NCI-H146 treated with DMSO at 0.1 percent for 48 hours (cell line): ENCODE measurements around the gene ZEB2.

Experiments
- DNase-seq: peaks from one replicate; lab custom pipeline; 2025; ENCODE audit not compliant: unreplicated experiment; lab: John Stamatoyannopoulos, UW

The ZEB2 gene

DNA sequence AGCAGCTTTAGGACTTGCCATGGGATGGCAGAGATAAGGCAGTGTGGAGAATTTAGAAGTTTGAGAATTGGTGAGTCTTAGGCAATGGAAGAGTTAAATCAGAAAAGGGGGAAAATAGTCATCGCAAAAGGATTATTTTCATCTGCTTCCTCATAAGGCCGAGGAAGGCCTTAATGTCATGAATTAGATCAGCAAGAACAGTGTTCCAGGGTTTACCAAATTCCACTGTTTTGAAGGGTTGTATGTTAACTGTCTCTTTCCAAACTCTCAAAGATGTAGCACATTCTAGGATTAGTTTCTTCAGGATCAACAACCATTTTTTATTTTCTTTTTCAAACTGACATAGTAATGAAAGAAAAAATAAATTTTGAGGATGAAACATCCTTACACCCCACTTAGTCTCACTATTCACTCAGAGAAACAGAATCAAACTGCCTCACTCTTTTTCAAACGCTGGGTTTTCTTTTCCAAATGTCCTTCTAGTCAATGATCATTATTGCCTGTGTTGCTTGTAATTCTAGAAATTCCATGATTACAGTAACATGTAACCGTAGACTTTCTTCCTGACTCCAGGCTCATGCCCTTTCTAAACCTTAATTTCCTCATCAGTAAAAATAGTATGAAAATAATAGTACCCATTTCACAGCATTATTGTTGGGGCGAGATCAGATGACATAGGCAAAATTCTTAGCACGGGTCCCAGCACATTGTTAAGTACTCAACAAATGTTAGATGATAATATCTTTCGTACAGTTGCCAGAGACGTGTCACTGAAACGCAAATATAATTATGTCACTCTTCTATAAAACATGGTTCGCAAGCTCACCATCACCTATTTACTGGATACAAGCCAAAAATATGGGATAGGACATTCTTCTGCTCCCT lies 23.6 kb downstream of the ZEB2 start:
- no peak for DNase-seq

DNA sequence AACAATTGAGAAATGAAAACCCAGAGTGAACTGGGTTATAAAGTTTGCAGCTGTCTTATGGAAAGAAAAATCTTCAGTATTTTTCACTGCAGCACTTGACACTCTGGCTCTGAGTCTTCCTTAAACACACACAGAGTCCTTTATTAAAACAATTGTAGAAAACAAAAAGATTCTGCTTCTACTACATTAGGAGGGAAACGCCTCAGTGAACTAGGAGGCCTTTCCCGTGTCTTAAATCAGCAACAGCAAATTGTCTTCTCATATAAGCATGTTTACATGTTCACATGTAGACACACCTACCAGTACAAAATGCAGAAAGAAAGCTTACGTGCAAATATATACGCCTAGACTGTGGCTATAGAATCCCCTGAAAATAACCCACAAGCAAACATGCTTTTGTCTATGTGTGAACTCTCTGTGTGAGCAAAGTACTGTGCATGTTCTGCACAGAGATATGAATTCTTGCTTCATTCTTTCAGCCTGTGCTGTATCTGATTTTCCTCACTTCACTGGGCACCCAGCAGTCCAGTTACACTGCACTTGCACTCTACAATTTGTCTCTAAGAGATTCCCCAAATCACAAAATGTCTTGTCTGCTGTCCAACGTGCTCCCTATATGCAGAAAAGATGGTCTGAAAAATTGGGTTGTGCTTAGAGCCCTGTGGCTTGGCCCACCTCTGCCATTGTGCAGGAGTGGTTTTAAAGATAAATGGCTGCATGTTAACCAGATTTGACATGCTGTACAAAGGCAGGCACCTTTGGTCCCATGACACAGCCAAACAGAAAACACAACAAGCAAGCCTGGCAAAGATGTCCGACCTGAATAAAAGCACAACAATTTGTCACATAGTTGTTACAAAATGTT lies 24.5 kb downstream of the ZEB2 start:
- no peak for DNase-seq

DNA sequence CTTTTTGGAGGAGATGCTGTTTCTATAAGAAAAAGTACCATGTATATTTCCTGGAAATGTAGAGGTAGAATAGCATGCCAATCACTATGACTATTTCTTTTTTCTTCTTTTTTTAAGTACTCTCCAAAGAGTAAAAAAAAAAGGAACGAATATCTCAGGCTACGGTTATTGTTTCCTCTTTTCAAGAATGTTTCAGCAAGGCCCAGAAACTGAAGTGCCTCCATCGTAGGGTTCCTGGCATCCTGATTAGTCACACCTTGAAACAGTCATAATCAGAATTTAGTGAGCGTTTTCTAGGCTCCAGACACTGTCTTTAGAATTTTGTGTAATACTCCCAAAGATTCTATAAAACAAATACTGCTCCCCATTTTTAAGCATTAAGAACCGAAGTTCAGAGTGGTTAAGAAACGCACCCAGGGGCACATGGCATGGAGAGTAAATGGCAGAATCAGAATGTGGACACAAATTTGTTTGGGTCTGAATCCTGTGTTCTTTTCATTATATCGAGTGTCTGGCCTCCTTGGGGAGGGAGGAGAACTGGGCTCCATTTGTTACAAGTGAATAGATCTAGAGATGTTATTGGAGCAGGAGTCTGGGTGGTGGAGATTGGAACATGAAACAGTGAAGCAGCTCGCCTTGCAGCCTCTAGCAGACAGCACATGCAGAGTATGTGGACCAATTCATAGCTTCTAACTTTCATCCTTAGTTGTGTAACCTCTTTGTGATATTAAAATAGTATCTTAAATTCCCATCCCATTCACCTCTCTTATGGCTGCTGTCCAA lies 26.7 kb downstream of the ZEB2 start:
- no peak for DNase-seq

DNA sequence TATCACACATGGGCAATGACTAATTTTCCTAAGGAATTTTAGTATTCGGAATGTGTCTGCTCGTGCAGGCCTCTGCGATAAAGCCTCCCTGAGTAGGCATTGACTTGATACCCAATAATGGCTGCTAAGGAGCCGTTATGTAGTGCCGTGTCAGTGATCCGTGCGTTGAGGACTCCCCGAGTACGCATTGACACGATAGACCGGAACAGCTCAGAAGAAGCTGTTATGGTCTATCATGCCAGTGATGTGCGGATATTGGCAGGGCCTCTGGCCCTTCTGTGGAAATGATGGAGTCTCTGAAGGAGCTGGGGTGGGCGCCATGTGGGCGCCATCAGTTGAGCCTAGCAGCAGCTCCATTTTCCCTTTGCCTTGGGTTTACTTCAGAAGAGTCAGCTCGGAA lies 29.1 kb downstream of the ZEB2 start:
- no peak for DNase-seq

DNA sequence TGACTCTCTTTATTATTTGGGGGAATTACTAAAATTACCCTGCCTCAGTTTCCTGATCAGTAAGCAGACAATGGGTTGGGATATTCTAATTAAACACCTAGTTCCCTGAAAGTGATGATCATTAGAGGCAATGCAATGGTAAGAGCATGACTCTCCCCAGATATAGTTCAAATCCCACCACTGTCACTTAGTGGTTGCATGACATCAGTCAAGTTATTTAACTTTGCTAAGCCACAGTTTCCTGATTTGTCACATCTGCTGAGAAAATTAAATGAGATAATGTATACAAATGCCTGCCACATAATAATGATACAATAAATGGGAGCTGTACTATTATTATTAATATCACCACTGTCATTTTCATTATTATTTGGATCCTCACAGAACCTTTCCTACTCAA lies 29.9 kb downstream of the ZEB2 start:
- no peak for DNase-seq

DNA sequence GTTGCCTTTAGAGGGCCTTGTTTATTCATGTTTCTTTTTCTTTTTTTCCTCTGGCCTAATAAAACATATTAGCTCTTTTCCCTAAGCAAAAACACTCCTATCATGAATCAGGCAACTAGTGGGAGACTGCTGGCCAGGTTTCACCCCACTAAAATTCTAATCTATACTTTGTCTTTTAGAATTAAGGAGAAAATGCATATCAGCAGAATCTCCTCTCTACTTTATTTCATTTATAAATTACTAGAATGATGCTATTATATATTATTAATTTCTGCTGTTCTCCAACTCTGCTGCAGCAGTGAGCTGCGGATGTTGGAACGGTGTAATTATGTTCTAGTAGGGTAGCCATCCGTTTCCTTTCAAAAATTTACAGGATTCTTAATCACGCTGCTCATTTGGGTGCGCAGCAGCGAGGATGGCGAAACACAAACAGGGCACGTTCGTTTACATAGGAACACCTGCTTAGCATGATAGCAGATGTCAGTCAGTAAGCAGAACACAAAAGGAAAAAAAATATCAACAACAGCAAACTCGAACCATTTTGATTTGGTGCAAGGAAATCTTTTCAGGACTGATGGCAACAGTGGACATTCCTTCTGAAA lies 30.5 kb downstream of the ZEB2 start:
- DNase-seq = peak; percentile 54

DNA sequence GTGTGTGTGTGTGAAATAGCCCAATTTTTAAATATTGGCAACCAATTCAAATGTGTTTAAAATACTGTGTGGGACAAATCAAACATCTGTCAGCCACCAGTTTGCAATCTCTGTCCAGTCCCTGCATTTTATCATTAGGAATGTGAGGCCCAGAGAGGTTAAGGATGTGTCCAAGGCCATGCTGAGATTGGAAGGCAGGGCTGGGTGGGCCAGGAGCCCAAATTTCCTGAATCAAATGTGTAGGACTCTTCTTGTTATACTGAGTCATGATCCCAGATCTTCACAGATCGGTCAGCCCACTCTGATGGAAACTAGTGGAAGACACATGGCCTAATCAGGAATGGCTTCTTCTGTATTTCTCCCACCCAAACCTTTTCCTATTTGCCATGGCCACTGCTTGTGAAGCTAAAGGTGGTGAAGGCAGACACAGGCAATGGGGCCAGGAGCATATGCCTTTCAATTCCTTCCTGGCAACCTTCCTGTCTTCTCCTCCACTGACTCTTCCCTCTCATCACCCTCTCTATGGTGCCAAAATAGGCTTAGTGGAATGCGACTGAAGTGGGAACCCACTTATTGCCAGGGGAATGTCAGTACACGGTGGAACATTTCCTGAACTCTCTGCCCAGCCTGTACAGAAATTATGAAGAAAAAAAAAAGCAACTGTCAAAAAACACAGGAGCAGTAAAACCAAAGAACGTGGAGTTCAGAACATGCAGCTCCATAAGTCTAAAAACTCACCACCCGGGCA lies 35.5 kb downstream of the ZEB2 start:
- DNase-seq = no peak

DNA sequence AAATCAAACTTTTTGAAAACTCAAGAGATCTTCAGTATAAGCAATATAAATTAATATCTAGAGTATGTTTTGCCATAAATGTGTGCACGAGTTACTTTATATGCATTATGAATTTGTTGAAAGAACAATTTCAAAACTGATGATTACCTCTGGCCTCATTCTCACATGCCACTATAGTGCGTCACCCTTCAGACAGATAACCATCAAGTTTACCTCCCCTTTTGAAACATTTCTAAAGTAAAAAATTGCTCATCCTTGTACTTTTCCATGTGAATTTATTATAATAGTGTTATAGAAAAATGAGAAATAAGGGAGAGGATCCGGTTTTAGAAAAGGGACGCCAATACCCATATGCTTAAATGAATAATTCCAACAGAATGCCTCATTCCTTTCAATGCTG lies 38.3 kb downstream of the ZEB2 start:
- DNase-seq = no peak

DNA sequence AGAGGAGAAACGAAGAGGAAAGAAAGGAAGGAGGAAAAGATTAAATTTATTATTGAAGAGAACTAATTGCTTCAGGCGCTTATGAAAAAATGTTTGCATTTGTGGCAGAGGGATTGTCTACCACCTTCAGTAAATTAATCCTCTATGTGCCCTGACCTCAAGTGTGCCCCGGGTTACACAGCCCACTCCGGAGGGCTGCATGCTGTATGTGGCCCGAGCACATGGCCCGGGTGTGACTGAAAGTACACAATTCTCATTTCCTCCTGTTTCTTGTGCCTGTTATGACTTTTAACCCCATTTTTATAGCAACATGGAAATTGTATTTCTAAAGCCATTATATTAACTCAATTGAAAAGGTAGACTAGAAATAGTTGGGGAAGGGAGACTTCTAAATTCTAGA lies 38.8 kb downstream of the ZEB2 start:
- no peak for DNase-seq

DNA sequence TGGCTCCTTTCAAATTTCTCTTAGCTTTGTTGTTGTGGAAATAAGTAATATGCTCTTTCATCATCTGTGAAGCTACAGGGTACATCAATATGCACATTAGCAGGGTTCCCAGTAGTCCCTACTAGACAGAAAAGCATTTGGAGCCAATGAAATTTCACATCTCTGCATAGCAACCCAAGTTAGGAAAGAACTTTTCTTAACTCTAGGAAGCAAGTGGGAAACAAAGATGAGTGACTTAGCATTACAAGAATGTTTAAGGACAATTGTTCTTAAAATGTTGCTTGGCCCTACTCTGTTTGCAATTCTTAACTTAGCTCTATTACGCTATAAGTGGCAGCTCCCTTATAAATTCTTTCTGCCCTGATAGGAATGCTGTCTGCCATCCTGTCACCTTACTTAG lies 39.6 kb downstream of the ZEB2 start:
- no peak for DNase-seq

DNA sequence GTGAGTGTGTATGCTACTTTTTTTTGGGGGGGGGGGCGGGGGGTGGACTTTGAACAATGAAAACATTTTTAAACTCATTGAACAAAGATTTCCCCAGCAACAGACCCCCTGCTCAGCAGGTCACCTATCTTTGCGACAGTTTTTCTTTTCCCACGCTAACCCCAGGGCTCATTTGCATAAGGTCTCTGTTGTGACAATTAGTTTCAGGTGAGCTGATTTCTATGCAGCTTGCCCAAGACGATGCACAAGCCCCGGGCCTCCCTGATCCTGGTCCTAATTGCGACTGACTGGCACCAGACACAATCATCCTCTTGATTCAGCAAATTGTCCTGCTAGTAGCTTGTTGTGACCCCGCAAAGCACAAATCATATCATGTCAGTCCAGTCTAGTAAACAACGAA lies 40.3 kb downstream of the ZEB2 start:
- no peak for DNase-seq

DNA sequence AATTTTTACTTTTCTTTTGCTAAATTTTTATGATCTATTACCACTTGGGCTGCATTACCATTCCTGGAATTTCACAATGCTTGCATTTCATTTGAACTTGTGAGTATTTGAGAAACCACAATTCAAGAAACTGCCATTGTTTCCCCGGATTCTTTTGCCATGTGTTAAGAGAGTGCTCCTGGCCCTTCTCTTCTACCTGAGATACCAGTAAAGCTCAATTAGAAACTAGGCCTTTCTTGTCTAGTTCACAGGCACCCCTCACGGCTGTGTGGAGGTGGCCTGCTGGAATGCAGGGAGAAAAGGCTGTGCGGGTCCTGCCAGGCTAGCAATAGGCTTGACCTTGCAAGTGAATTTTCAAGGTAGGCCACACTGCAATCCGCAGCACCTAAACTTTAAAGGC lies 40.8 kb downstream of the ZEB2 start:
- no peak for DNase-seq

DNA sequence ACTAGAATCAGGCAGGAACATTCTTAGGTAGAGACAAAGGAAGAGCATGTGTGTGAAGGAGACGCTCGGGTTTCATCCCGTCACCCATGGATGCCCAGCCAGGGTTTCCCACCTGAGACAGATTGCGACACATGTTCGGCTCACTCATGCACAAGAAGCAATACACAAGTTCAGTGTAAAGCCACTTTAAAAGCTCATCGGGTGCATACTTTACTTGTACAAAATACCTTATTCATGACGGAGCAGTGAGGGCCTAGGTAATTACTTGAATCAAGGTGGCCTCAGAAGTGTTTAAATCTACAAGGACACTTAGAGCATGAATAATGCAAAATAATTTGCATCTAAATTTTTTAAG lies 42.0 kb downstream of the ZEB2 start:
- no peak for DNase-seq

DNA sequence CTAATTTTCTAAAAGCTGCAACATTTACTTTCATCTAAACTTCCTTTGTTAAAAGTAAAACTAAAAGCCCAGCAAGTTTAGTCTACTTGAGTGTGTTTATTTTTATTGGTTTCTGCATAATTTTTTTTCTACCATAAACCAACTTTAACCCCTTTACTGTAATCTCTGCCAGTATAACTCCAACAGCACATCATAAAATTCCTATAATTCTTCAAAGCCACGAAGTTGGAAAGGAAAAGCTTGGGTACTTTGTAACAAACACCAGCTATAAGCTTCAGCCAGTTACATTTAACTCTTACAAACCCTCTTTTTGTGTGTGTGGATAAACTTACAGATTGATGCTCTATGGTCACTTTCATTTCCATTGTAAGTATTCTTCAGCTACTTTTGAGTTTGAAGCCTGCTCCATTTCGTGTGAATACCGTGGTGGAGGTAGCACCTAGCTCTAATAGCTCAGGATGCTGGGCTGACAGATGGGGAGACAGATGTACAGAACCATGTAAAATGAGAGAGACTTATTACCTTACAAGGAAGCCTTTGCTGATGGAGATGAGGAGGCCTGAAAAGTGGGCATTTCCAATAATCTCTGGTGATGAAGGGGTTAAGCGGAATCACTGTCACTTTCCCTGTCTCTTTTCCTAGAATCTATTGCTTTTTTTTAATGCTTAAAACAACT lies 42.5 kb downstream of the ZEB2 start:
- no peak for DNase-seq

DNA sequence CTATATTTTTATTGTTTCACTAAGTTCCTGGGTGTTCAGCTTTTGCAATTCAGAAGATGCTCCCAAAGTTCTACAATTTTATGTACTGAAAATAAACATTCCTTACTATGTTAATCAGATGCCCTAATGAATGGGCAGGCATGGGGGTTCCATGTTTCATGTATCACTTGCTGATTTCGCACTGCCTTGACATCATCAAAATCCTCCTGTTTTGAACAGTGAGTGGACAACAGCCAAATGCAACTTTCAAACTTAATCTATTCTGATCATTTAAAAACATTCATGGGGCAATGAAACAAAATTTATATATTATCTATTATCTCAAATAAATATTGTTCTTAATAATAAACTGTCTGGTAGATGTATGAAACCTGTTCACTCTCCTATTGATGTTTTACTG lies 43.2 kb downstream of the ZEB2 start:
- no peak for DNase-seq

DNA sequence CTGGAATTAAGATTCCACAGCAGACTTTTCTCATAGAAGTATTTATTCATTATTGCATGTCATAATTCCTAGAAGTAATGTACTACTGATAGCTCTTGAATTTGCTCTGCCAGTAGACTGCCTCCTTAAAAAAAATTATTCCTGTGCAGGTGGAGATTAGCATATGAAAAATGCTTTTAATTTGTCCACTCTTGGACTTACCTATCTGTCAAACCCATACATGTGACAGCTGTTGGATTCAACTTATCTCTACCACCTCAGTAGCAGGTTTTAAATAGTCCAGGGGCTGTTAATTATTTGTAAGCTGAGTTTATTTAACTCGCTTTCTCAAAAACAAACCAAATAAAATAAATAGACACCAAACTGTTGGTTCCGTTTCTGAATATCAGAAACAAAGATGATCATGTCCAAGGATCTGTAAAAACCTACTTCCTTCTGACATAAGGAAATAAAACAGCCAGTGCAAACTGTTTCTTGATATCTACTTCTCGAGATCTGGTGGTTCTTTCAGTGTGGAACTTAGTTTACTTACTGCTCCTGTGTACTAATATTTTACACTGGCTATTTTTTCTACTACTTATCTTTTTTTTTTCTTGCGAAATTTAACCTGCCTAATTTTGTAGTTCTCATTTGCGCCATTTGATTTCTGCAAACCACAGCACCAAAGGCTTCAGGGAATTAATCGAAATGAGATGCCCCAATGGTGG lies 44.2 kb downstream of the ZEB2 start:
- no peak for DNase-seq

DNA sequence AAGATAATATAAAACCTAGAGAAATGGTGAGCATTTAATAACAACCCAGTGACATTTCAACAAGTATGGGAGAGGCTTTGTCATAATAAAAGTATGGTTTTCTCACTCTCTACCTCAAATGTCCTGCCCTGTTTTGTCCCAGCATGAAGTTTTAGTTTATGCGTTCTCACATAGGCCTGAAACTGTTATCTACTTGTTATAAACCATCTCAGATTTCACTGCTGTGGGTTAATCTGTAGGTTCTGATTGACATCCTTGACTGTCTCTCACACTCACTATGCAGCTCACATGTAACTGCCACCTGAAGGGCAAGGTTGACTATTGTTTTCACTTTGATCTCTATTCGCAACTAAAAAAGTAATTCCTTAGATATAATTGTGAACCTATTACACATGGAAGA lies 44.9 kb downstream of the ZEB2 start:
- DNase-seq = no peak

DNA sequence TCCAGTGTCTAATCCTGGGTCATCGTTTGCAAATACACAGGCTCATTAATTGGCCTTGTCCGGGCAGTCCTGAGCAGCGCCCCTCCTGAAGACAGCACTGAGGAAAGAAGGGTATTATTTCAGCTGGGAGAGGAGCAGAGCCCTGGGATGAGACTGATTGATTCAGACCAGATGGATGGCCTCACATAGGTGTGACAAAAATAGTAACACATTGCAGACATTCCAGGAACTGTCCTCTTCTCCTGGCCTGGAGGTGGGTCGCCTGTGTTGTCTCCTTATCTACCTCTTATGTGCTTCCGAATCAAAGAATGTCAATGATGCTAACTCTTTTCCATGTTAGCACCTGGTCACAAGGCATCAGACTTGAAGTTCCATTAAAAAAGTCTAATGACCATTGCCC lies 45.9 kb downstream of the ZEB2 start:
- no peak for DNase-seq

DNA sequence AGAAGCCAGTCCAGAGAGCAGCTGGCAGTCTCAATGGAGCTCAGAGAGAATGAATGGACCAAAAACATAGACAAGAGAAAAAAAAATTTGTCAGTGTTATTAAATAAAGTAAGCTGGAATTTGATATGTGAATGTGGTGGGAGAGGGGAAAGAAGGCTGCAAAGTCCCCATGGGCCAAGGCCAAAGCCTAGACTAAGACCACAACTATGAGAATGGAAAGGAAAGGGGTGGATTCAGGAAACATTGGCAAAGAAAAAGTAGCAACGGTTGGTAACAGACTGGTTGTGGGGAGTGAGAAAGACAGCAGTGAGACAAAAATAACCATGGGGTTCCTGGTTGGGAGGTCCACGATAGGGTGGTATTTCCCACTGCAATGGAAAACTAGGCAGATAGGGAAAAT lies 47.0 kb downstream of the ZEB2 start:
- DNase-seq = no peak
